HCT116 (cell line): ENCODE data around the gene CEP70. TPM values are rescaled to one million over a fixed set of nuclear protein-coding genes. Genes with fewer than 3 reads are reported as not detected.

Experiments
- ATAC-seq: fragments of 200-7000 bp; cut with Tn5 transposase; 2 replicates; pipeline ENCODE4 v1.9.1; 2020; ENCODE audit warnings: mild to moderate bottlenecking, moderate library complexity
- BruUV-seq: library from RNA; stranded (reverse); fragments of 400-500 nt; replicated peaks from 2 replicates; lab custom pipeline; 2021; lab: Mats Ljungman, UMichigan
- CTCF ChIA-PET: fragments of 300-600 bp; sonication (Branson Sonifier 250); formaldehyde crosslinking; loops from one replicate; lab custom pipeline; 2021; ENCODE audit warnings: antibody characterized with exemption; lab: Charles Lee
- POLR2A ChIA-PET: fragments of 300-600, 350-600 bp; sonication (Branson Sonifier 250); formaldehyde crosslinking; loops from one replicate; lab custom pipeline; 2021; ENCODE audit warnings: antibody characterized with exemption; lab: Charles Lee
- RAD21 ChIA-PET, 2 experiments: fragments of 300-600 bp; sonication (Branson Sonifier 250); formaldehyde crosslinking; loops; one replicate each; lab custom pipeline; 2023; ENCODE audit warnings: low total read pairs in 2 of 2; ENCODE audit not compliant: uncharacterized antibody in 2 of 2, unreplicated experiment in 2 of 2, low non-redundant PET in 1 of 2; lab: Charles Lee
- DNase-seq: peaks from one replicate; pipeline ENCODE4 v3.0.0-alpha.2; 2010; ENCODE audit warnings: low read depth, low spot score
- H2AFZ ChIP-seq: fragments of 200-600 bp; shearing (Covaris generic), sonication (generic); 2 replicates; pipeline ENCODE4 v1.6.1; 2017; ENCODE audit warnings: low read depth, mixed run types, mixed read lengths, antibody characterized with exemption, low read length; ENCODE audit not compliant: poor library complexity, severe bottlenecking
- H3K27ac ChIP-seq: 2 replicates; pipeline ENCODE4 v1.5.1; 2012; ENCODE audit warnings: low read depth, low read length
- H3K27me3 ChIP-seq: fragments of 200-600 bp; sonication (generic); 2 replicates; pipeline ENCODE4 v1.6.1; 2016; ENCODE audit warnings: mixed run types, low read length, mixed read lengths; ENCODE audit not compliant: insufficient read depth
- H3K36me3 ChIP-seq, 2 experiments: fragments of 200-500 bp in 1 of 2; fragments of 200-600 bp in 1 of 2; sonication (Bioruptor generic) in 1 of 2; sonication (generic) in 1 of 2; 2 replicates each; pipeline versions ENCODE4 v1.5.1 to v1.6.1; 2014 to 2016; ENCODE audit warnings: low read length in 2 of 2, inconsistent platforms in 1 of 2, mixed read lengths in 1 of 2, mixed run types in 1 of 2; ENCODE audit not compliant: insufficient read depth in 2 of 2, control insufficient read depth in 1 of 2
- H3K4me1 ChIP-seq, 2 experiments: fragments of 200-600 bp in 1 of 2; sonication (generic) in 1 of 2; 2 replicates each; pipeline versions ENCODE4 v1.5.1 to v1.6.1; 2012 to 2017; ENCODE audit warnings: low read length in 2 of 2, inconsistent platforms in 1 of 2, mild to moderate bottlenecking in 1 of 2, mixed read lengths in 1 of 2, mixed run types in 1 of 2, moderate library complexity in 1 of 2; ENCODE audit not compliant: insufficient read depth in 2 of 2, control insufficient read depth in 1 of 2
- H3K4me2 ChIP-seq: fragments of 200-600 bp; sonication (generic); 2 replicates; pipeline ENCODE4 v1.6.1; 2017; ENCODE audit warnings: mixed run types, low read length, mixed read lengths
- H3K4me3 ChIP-seq, 2 experiments: fragments of 200-600 bp in 1 of 2; sonication (generic) in 1 of 2; replicated peaks in 1 of 2; 2 replicates each; pipeline ENCODE4 v1.5.1; 2011 to 2016; ENCODE audit warnings: low read length in 2 of 2, control low read depth in 1 of 2, low read depth in 1 of 2, mild to moderate bottlenecking in 1 of 2, mixed read lengths in 1 of 2, mixed run types in 1 of 2
- H3K79me2 ChIP-seq: fragments of 200-600 bp; sonication (generic); 2 replicates; pipeline ENCODE4 v1.6.1; 2017; ENCODE audit warnings: mild to moderate bottlenecking, mixed run types, low read length, moderate library complexity, mixed read lengths; ENCODE audit not compliant: insufficient read depth
- H3K9ac ChIP-seq: fragments of 200-600 bp; sonication (generic); 2 replicates; pipeline ENCODE4 v1.6.1; 2016; ENCODE audit warnings: low read length, mixed read lengths
- H3K9me2 ChIP-seq: fragments of 200-600 bp; sonication (generic), shearing (Covaris generic); 2 replicates; pipeline ENCODE4 v1.6.1; 2017; ENCODE audit warnings: mixed run types, mild to moderate bottlenecking, moderate library complexity; ENCODE audit not compliant: insufficient read depth
- H3K9me3 ChIP-seq, 2 experiments: fragments of 200-500 bp in 1 of 2; fragments of 200-600 bp in 1 of 2; sonication (Bioruptor generic) in 1 of 2; sonication (generic) in 1 of 2; 2 replicates each; pipeline ENCODE4 v1.6.1; 2014 to 2017; ENCODE audit warnings: low read length in 2 of 2, mixed read lengths in 2 of 2, inconsistent platforms in 1 of 2, low read depth in 1 of 2, mild to moderate bottlenecking in 1 of 2, mixed run types in 1 of 2, moderate library complexity in 1 of 2; ENCODE audit not compliant: control insufficient read depth in 1 of 2, insufficient read depth in 1 of 2
- H4K20me1 ChIP-seq: fragments of 200-600 bp; sonication (generic), shearing (Covaris generic); 2 replicates; pipeline ENCODE4 v1.6.1; 2017; ENCODE audit warnings: mixed run types, mild to moderate bottlenecking, moderate library complexity; ENCODE audit not compliant: insufficient read depth
- CBX3 ChIP-seq: IDR thresholded peaks from 2 replicates; pipeline ENCODE4 v1.6.1; 2012; ENCODE audit warnings: low read depth
- CEBPB ChIP-seq: IDR thresholded peaks from 2 replicates; pipeline ENCODE4 v1.6.1; 2012; ENCODE audit warnings: low read depth
- EZH2phosphoT487 ChIP-seq: fragments of 200-600 bp; IDR thresholded peaks from 2 replicates; pipeline ENCODE4 v1.6.1; 2018; ENCODE audit warnings: antibody characterized with exemption, borderline replicate concordance
- REST ChIP-seq: IDR thresholded peaks from 2 replicates; pipeline ENCODE4 v1.6.1; 2012; ENCODE audit warnings: low read depth
- SIN3A ChIP-seq: IDR thresholded peaks from 2 replicates; pipeline ENCODE4 v1.6.1; 2012; ENCODE audit warnings: low read depth
- SP1 ChIP-seq: IDR thresholded peaks from 2 replicates; pipeline ENCODE4 v1.6.1; 2012; ENCODE audit warnings: low read depth
- ZFX ChIP-seq: fragments of 450-650 bp; IDR thresholded peaks from 2 replicates; pipeline ENCODE4 v1.6.1; 2017
- intact Hi-C: fragments of 100-400 bp; cut with micrococcal nuclease; formaldehyde crosslinking; loops from 2 replicates; pipeline ENCODE4 v1.10.0; 2022
- total RNA-seq: library from RNA; stranded (reverse); gene quantifications from one replicate; pipeline ENCODE4 v1.2.1, GENCODE V29; 2021; ENCODE audit not compliant: unreplicated experiment
- TF ChIP-seq, protein P1 (sequence below): IDR thresholded peaks from 2 replicates; pipeline ENCODE4 v1.6.1; 2011; ENCODE audit warnings: mild to moderate bottlenecking, low read length, moderate library complexity; ENCODE audit not compliant: insufficient replicate concordance; ENCODE audit errors: extremely low read depth

Gene CEP70
- total RNA-seq, 1 experiment from 2014 or later = 38.7 TPM

DNA sequence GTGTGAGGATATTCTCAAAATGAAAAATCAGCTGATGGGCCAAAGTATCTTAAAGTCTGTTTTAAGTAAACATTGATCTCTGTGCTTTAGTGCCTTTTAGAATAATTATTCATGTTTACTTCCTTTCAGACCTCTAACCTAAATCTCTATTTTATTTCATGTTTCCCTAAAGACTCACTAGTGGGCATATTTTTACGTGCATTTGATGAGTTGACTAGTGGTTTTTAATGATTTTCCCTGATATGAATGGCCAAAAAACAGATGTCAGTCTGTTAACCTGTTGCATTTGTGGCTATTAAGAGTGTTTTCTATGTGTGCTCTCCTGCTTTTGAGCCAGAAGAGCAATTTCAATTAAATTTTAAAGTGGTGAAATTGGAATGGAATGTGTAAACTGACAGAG is 21.4 kb upstream of the CEP70 start:
- Histone ChIP-seq H3K9me2 (no peaks in the 10 kb centered on the region), H3K27me3 (no peaks in the 10 kb centered on the region), H3K36me3 (no peaks in the 10 kb centered on the region), H3K4me1 (peaks cover 0 to 9% of the 10 kb centered on the region in 2 experiments; a peak in 1 of 4 replicates), H3K4me2 (no peak overlapping the region), H3K9ac (no peak overlapping the region), H3K79me2 (peaks cover 29% of the 10 kb centered on the region), H2AFZ (no peak overlapping the region)
- no peak for ATAC-seq
- TF ChIP-seq REST (no peak), CEBPB (no peak), EZH2phosphoT487 (no peak), SIN3A (no peak), CBX3 (no peak), SP1 (no peak), ZFX (no peak)
- TF ChIP-seq, protein P1, sequence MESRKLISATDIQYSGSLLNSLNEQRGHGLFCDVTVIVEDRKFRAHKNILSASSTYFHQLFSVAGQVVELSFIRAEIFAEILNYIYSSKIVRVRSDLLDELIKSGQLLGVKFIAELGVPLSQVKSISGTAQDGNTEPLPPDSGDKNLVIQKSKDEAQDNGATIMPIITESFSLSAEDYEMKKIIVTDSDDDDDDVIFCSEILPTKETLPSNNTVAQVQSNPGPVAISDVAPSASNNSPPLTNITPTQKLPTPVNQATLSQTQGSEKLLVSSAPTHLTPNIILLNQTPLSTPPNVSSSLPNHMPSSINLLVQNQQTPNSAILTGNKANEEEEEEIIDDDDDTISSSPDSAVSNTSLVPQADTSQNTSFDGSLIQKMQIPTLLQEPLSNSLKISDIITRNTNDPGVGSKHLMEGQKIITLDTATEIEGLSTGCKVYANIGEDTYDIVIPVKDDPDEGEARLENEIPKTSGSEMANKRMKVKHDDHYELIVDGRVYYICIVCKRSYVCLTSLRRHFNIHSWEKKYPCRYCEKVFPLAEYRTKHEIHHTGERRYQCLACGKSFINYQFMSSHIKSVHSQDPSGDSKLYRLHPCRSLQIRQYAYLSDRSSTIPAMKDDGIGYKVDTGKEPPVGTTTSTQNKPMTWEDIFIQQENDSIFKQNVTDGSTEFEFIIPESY = no peak
- TF ChIP-seq, all 23 proteins: peak for 0
- CTCF ChIA-PET = interaction anchor here (1.1 kb wide), 1 partner anchor 21 kb away, joined by 3 read pairs; the partner anchor contains the start of gene CEP70
- Histone ChIP-seq H3K9me3 (no peaks in the 10 kb centered on the region), H3K27ac (no peak overlapping the region), H4K20me1 (no peaks in the 10 kb centered on the region), H3K4me3 (no peak overlapping the region)
- BruUV-seq = no TSS peak
- POLR2A ChIA-PET = no interaction called here
- RAD21 ChIA-PET = no interaction called here
- no peak for DNase-seq
- intact Hi-C loops = no loop called here
